IPS-15b (cell line): Measurements from ENCODE around the gene RUNX2.

Source experiments
- H3K27me3 ChIP-seq: one replicate; pipeline ENCODE4 v1.6.1; 2013; ENCODE audit warnings: low read length; ENCODE audit not compliant: control insufficient read depth, insufficient read depth
- H3K36me3 ChIP-seq: one replicate; pipeline ENCODE4 v1.6.1; 2013; ENCODE audit warnings: low read length; ENCODE audit not compliant: control insufficient read depth, insufficient read depth
- H3K4me1 ChIP-seq: one replicate; pipeline ENCODE4 v1.6.1; 2013; ENCODE audit warnings: mild to moderate bottlenecking, low read length; ENCODE audit not compliant: control insufficient read depth, insufficient read depth
- H3K4me3 ChIP-seq: one replicate; pipeline ENCODE4 v1.5.1; 2013; ENCODE audit warnings: low read depth, low read length
- H3K9ac ChIP-seq: one replicate; pipeline ENCODE4 v1.6.1; 2013; ENCODE audit warnings: low read depth, mild to moderate bottlenecking, low read length
- H3K9me3 ChIP-seq: one replicate; pipeline ENCODE4 v1.6.1; 2013; ENCODE audit warnings: mild to moderate bottlenecking, low read length; ENCODE audit not compliant: control insufficient read depth, insufficient read depth

Gene RUNX2

GRCh38 chr6:45630314-45630713 is 302.2 kb downstream of the RUNX2 start:
- no peaks in the 10 kb centered on the region for H3K4me1 ChIP-seq
- no peak overlapping the region for H3K9ac ChIP-seq
- H3K36me3 ChIP-seq: no peaks in the 10 kb centered on the region
- no peaks in the 10 kb centered on the region for H3K27me3 ChIP-seq
- no peak overlapping the region for H3K4me3 ChIP-seq
- H3K9me3 ChIP-seq: no peaks in the 10 kb centered on the region

GRCh38 chr6:45630801-45631200 is 302.7 kb downstream of the RUNX2 start:
- Histone ChIP-seq H3K4me1 (no peaks in the 10 kb centered on the region), H3K9me3 (no peaks in the 10 kb centered on the region), H3K36me3 (no peaks in the 10 kb centered on the region), H3K27me3 (no peaks in the 10 kb centered on the region), H3K4me3 (no peak overlapping the region), H3K9ac (no peak overlapping the region)

- no peaks in the 10 kb centered on the region for H3K9me3 ChIP-seq
- no peaks in the 10 kb centered on the region for H3K4me1 ChIP-seq
- no peaks in the 10 kb centered on the region for H3K36me3 ChIP-seq
- no peak overlapping the region for H3K9ac ChIP-seq
- no peaks in the 10 kb centered on the region for H3K27me3 ChIP-seq
- no peak overlapping the region for H3K4me3 ChIP-seq
These were observed 303.3 kb downstream of the RUNX2 start for GRCh38 chr6:45631396-45631795.

GRCh38 chr6:45633272-45633908 is 305.3 kb downstream of the RUNX2 start:
- H3K27me3 ChIP-seq: no peaks in the 10 kb centered on the region
- H3K9ac ChIP-seq: no peak overlapping the region
- no peaks in the 10 kb centered on the region for H3K36me3 ChIP-seq
- no peak overlapping the region for H3K4me3 ChIP-seq
- H3K9me3 ChIP-seq: no peaks in the 10 kb centered on the region
- H3K4me1 ChIP-seq: no peaks in the 10 kb centered on the region

GRCh38 chr6:45634231-45634630 is 306.1 kb downstream of the RUNX2 start:
- no peaks in the 10 kb centered on the region for H3K9me3 ChIP-seq
- H3K4me1 ChIP-seq: no peaks in the 10 kb centered on the region
- no peaks in the 10 kb centered on the region for H3K36me3 ChIP-seq
- H3K9ac ChIP-seq: no peak overlapping the region
- H3K27me3 ChIP-seq: no peaks in the 10 kb centered on the region
- H3K4me3 ChIP-seq: no peak overlapping the region

- no peaks in the 10 kb centered on the region for H3K9me3 ChIP-seq
- no peaks in the 10 kb centered on the region for H3K4me1 ChIP-seq
- H3K4me3 ChIP-seq: no peak overlapping the region
- no peaks in the 10 kb centered on the region for H3K27me3 ChIP-seq
- H3K9ac ChIP-seq: no peak overlapping the region
- no peaks in the 10 kb centered on the region for H3K36me3 ChIP-seq
These were observed 307.2 kb downstream of the RUNX2 start for GRCh38 chr6:45635284-45635867.

- H3K27me3 ChIP-seq: no peaks in the 10 kb centered on the region
These were observed 308.9 kb downstream of the RUNX2 start for GRCh38 chr6:45637056-45637455.

GRCh38 chr6:45637611-45638257 is 309.6 kb downstream of the RUNX2 start:
- no peak overlapping the region for H3K4me3 ChIP-seq

More at GRCh38 chr6:45637056-45637455, 308.9 kb downstream of the RUNX2 start:
- H3K9ac ChIP-seq: no peak overlapping the region
- H3K4me1 ChIP-seq: no peaks in the 10 kb centered on the region
- H3K36me3 ChIP-seq: no peaks in the 10 kb centered on the region
- H3K4me3 ChIP-seq: no peak overlapping the region
- no peaks in the 10 kb centered on the region for H3K9me3 ChIP-seq

GRCh38 chr6:45640081-45640491 is 312.0 kb downstream of the RUNX2 start:
- no peak overlapping the region for H3K9ac ChIP-seq
- H3K27me3 ChIP-seq: peaks cover 8% of the 10 kb centered on the region
- H3K4me3 ChIP-seq: no peak overlapping the region

More at GRCh38 chr6:45637611-45638257, 309.6 kb downstream of the RUNX2 start:
- H3K36me3 ChIP-seq: no peaks in the 10 kb centered on the region
- H3K9ac ChIP-seq: no peak overlapping the region
- no peaks in the 10 kb centered on the region for H3K4me1 ChIP-seq
- no peaks in the 10 kb centered on the region for H3K9me3 ChIP-seq
- H3K27me3 ChIP-seq: no peaks in the 10 kb centered on the region

GRCh38 chr6:45640811-45641210 is 312.7 kb downstream of the RUNX2 start:
- Histone ChIP-seq H3K4me3 (no peak overlapping the region), H3K36me3 (no peaks in the 10 kb centered on the region), H3K9me3 (no peaks in the 10 kb centered on the region), H3K9ac (no peak overlapping the region), H3K4me1 (no peaks in the 10 kb centered on the region), H3K27me3 (peaks cover 8% of the 10 kb centered on the region)

More at GRCh38 chr6:45640081-45640491, 312.0 kb downstream of the RUNX2 start:
- Histone ChIP-seq H3K9me3 (no peaks in the 10 kb centered on the region), H3K36me3 (no peaks in the 10 kb centered on the region), H3K4me1 (no peaks in the 10 kb centered on the region)

- no peak overlapping the region for H3K9ac ChIP-seq
- H3K4me1 ChIP-seq: no peaks in the 10 kb centered on the region
- peaks cover 8% of the 10 kb centered on the region for H3K27me3 ChIP-seq
These were observed 314.4 kb downstream of the RUNX2 start for GRCh38 chr6:45642331-45643125.

More at GRCh38 chr6:45642331-45643125, 314.4 kb downstream of the RUNX2 start:
- Histone ChIP-seq H3K4me3 (no peak overlapping the region), H3K9me3 (no peaks in the 10 kb centered on the region), H3K36me3 (no peaks in the 10 kb centered on the region)
